Karpas-422 (cell line): ENCODE measurements around the gene MYBPH. TPM values are rescaled to one million over a fixed set of nuclear protein-coding genes. Genes with fewer than 3 reads are reported as not detected.

Experiments
- DNase-seq: peaks from one replicate; pipeline ENCODE4 v3.0.0-alpha.2; 2015
- H2AFZ ChIP-seq: fragments of 200-600 bp; sonication (generic); 2 replicates; pipeline ENCODE4 v1.6.1; 2014; ENCODE audit warnings: antibody characterized with exemption, low read length, mixed read lengths
- H3K27ac ChIP-seq: fragments of 200-600 bp; sonication (generic); 2 replicates; pipeline ENCODE4 v1.5.1; 2014; ENCODE audit warnings: mild to moderate bottlenecking, low read length, moderate library complexity
- H3K27me3 ChIP-seq: fragments of 200-600 bp; sonication (generic); 2 replicates; pipeline ENCODE4 v1.6.1; 2014; ENCODE audit warnings: low read length, mixed read lengths
- H3K36me3 ChIP-seq: fragments of 200-600 bp; sonication (generic); 2 replicates; pipeline ENCODE4 v1.6.1; 2014; ENCODE audit warnings: low read length, mixed read lengths; ENCODE audit not compliant: insufficient read depth
- H3K4me1 ChIP-seq: fragments of 200-600 bp; sonication (generic); 2 replicates; pipeline ENCODE4 v1.6.1; 2014; ENCODE audit warnings: mild to moderate bottlenecking, low read length, mixed read lengths
- H3K4me2 ChIP-seq: fragments of 200-600 bp; sonication (generic); 2 replicates; pipeline ENCODE4 v1.6.1; 2014; ENCODE audit warnings: low read length, low read depth, mild to moderate bottlenecking; ENCODE audit not compliant: poor library complexity, severe bottlenecking
- H3K4me3 ChIP-seq: fragments of 200-600 bp; sonication (generic); 2 replicates; pipeline ENCODE4 v1.5.1; 2014; ENCODE audit warnings: mild to moderate bottlenecking, antibody characterized with exemption, low read length, mixed read lengths
- H3K79me2 ChIP-seq: fragments of 200-600 bp; sonication (generic); 2 replicates; pipeline ENCODE4 v1.6.1; 2014; ENCODE audit warnings: mild to moderate bottlenecking, low read length, mixed read lengths
- H3K9ac ChIP-seq: fragments of 200-600 bp; sonication (generic); 2 replicates; pipeline ENCODE4 v1.6.0; 2014; ENCODE audit warnings: low read length
- H3K9me2 ChIP-seq: fragments of 200-600 bp; sonication (generic), shearing (Covaris generic); replicated peaks from 2 replicates; pipeline ENCODE4 v1.6.0; 2014; ENCODE audit warnings: mild to moderate bottlenecking, low read length, moderate library complexity; ENCODE audit not compliant: insufficient read depth
- H3K9me3 ChIP-seq: fragments of 300-700, 200-600 bp; sonication (generic); 2 replicates; pipeline ENCODE4 v1.6.1; 2014; ENCODE audit warnings: low read length, mixed read lengths
- H4K20me1 ChIP-seq: fragments of 200-600 bp; sonication (generic); 2 replicates; pipeline ENCODE4 v1.6.1; 2014; ENCODE audit warnings: mild to moderate bottlenecking, antibody characterized with exemption, low read length, low read depth; ENCODE audit not compliant: insufficient read depth
- total RNA-seq: library from RNA; depleted of rRNA; stranded (reverse); fragments of >200 nt; shearing (Covaris generic); gene quantifications from 2 replicates; pipeline ENCODE4 v1.2.3, GENCODE V29; 2014; ENCODE audit warnings: low replicate concordance

Gene MYBPH
- total RNA-seq, 1 experiment from 2014 or later: 52.4 TPM

GRCh38 chr1:203143641-203144040 is 32.0 kb downstream of the MYBPH start:
- no peak for DNase-seq
- no peak overlapping the region for H3K4me2 ChIP-seq
- H2AFZ ChIP-seq: no peak overlapping the region
- peaks cover 4% of the 10 kb centered on the region for H3K4me1 ChIP-seq
- H3K9me2 ChIP-seq: no peaks in the 10 kb centered on the region
- H3K36me3 ChIP-seq: no peaks in the 10 kb centered on the region
- H3K79me2 ChIP-seq: no peaks in the 10 kb centered on the region
- no peak overlapping the region for H3K9ac ChIP-seq
- H3K27me3 ChIP-seq: no peaks in the 10 kb centered on the region
- no peaks in the 10 kb centered on the region for H3K9me3 ChIP-seq
- H4K20me1 ChIP-seq: no peaks in the 10 kb centered on the region
- H3K4me3 ChIP-seq: no peak overlapping the region
- H3K27ac ChIP-seq: no peak overlapping the region

GRCh38 chr1:203142684-203143408 is 32.8 kb downstream of the MYBPH start:
- Histone ChIP-seq H2AFZ (no peak overlapping the region), H3K4me1 (peaks cover 4% of the 10 kb centered on the region), H3K79me2 (no peaks in the 10 kb centered on the region), H3K9me2 (no peaks in the 10 kb centered on the region), H3K4me2 (no peak overlapping the region), H3K4me3 (no peak overlapping the region), H3K9me3 (no peaks in the 10 kb centered on the region), H3K27ac (no peak overlapping the region), H3K27me3 (no peaks in the 10 kb centered on the region), H3K9ac (no peak overlapping the region), H3K36me3 (no peaks in the 10 kb centered on the region), H4K20me1 (no peaks in the 10 kb centered on the region)
- no peak for DNase-seq

GRCh38 chr1:203142124-203142523 is 33.5 kb downstream of the MYBPH start:
- H3K27ac ChIP-seq: no peak overlapping the region

GRCh38 chr1:203140743-203141520 is 34.7 kb downstream of the MYBPH start:
- Histone ChIP-seq H2AFZ (no peak overlapping the region), H3K36me3 (no peaks in the 10 kb centered on the region)

More at GRCh38 chr1:203142124-203142523, 33.5 kb downstream of the MYBPH start:
- Histone ChIP-seq H3K4me3 (no peak overlapping the region), H2AFZ (no peak overlapping the region), H3K9ac (no peak overlapping the region), H3K27me3 (no peaks in the 10 kb centered on the region), H3K36me3 (no peaks in the 10 kb centered on the region), H3K9me3 (no peaks in the 10 kb centered on the region), H4K20me1 (no peaks in the 10 kb centered on the region), H3K4me2 (no peak overlapping the region), H3K9me2 (no peaks in the 10 kb centered on the region), H3K4me1 (peaks cover 4% of the 10 kb centered on the region), H3K79me2 (no peaks in the 10 kb centered on the region)
- DNase-seq: no peak

GRCh38 chr1:203139976-203140475 is 35.6 kb downstream of the MYBPH start:
- no peaks in the 10 kb centered on the region for H3K9me2 ChIP-seq
- no peaks in the 10 kb centered on the region for H3K79me2 ChIP-seq
- no peaks in the 10 kb centered on the region for H3K36me3 ChIP-seq
- no peak overlapping the region for H3K27ac ChIP-seq
- H3K4me3 ChIP-seq: no peak overlapping the region
- no peak overlapping the region for H3K4me2 ChIP-seq
- no peak overlapping the region for H3K9ac ChIP-seq
- no peak overlapping the region for H2AFZ ChIP-seq
- H3K9me3 ChIP-seq: no peaks in the 10 kb centered on the region
- DNase-seq: no peak
- H4K20me1 ChIP-seq: no peaks in the 10 kb centered on the region
- H3K4me1 ChIP-seq: peaks cover 9% of the 10 kb centered on the region
- no peaks in the 10 kb centered on the region for H3K27me3 ChIP-seq

More at GRCh38 chr1:203140743-203141520, 34.7 kb downstream of the MYBPH start:
- H3K4me2 ChIP-seq: no peak overlapping the region
- H3K9me2 ChIP-seq: no peaks in the 10 kb centered on the region
- H3K4me1 ChIP-seq: peaks cover 6% of the 10 kb centered on the region
- H4K20me1 ChIP-seq: no peaks in the 10 kb centered on the region
- H3K27me3 ChIP-seq: no peaks in the 10 kb centered on the region
- no peak overlapping the region for H3K9ac ChIP-seq
- no peak for DNase-seq
- H3K4me3 ChIP-seq: no peak overlapping the region
- H3K79me2 ChIP-seq: no peaks in the 10 kb centered on the region
- no peaks in the 10 kb centered on the region for H3K9me3 ChIP-seq
- no peak overlapping the region for H3K27ac ChIP-seq

GRCh38 chr1:203138066-203138465 is 37.6 kb downstream of the MYBPH start:
- H3K27me3 ChIP-seq: no peaks in the 10 kb centered on the region
- H3K4me1 ChIP-seq: peaks cover 9% of the 10 kb centered on the region
- DNase-seq: no peak
- no peaks in the 10 kb centered on the region for H4K20me1 ChIP-seq
- H3K9me3 ChIP-seq: no peaks in the 10 kb centered on the region
- no peaks in the 10 kb centered on the region for H3K36me3 ChIP-seq
- H3K27ac ChIP-seq: no peak overlapping the region
- no peak overlapping the region for H2AFZ ChIP-seq
- no peak overlapping the region for H3K4me2 ChIP-seq
- no peaks in the 10 kb centered on the region for H3K79me2 ChIP-seq
- no peak overlapping the region for H3K9ac ChIP-seq
- no peak overlapping the region for H3K4me3 ChIP-seq
- no peaks in the 10 kb centered on the region for H3K9me2 ChIP-seq

GRCh38 chr1:203137324-203137723 is 38.3 kb downstream of the MYBPH start:
- Histone ChIP-seq H3K9me3 (no peaks in the 10 kb centered on the region), H3K4me2 (no peak overlapping the region), H4K20me1 (no peaks in the 10 kb centered on the region), H3K9me2 (no peaks in the 10 kb centered on the region), H3K27ac (no peak overlapping the region), H3K4me3 (no peak overlapping the region), H3K36me3 (no peaks in the 10 kb centered on the region), H3K4me1 (peaks cover 5% of the 10 kb centered on the region), H3K27me3 (no peaks in the 10 kb centered on the region), H3K9ac (no peak overlapping the region), H2AFZ (no peak overlapping the region), H3K79me2 (no peaks in the 10 kb centered on the region)
- no peak for DNase-seq

- DNase-seq: no peak
- Histone ChIP-seq H3K4me3 (no peak overlapping the region), H3K27me3 (no peaks in the 10 kb centered on the region), H3K9ac (no peak overlapping the region), H3K36me3 (no peaks in the 10 kb centered on the region), H2AFZ (no peak overlapping the region), H3K9me3 (no peaks in the 10 kb centered on the region), H3K27ac (no peak overlapping the region), H3K4me1 (peaks cover 5% of the 10 kb centered on the region), H3K79me2 (no peaks in the 10 kb centered on the region), H3K9me2 (no peaks in the 10 kb centered on the region), H3K4me2 (no peak overlapping the region), H4K20me1 (no peaks in the 10 kb centered on the region)
These were observed 39.1 kb downstream of the MYBPH start for GRCh38 chr1:203136409-203137042.
